Measurements from ENCODE around the gene PIK3CB. TPM values are rescaled to one million over a fixed set of nuclear protein-coding genes. Genes with fewer than 3 reads are reported as not detected.
"Not testable (repeated sequence)": the region's sequence is repeated elsewhere in the genome, so short reads cannot be mapped to it uniquely, and the experiment has no call there.

The PIK3CB gene
- total RNA-seq, 2 experiments from 2014 or later = 23.0 to 26.4 TPM

DNA sequence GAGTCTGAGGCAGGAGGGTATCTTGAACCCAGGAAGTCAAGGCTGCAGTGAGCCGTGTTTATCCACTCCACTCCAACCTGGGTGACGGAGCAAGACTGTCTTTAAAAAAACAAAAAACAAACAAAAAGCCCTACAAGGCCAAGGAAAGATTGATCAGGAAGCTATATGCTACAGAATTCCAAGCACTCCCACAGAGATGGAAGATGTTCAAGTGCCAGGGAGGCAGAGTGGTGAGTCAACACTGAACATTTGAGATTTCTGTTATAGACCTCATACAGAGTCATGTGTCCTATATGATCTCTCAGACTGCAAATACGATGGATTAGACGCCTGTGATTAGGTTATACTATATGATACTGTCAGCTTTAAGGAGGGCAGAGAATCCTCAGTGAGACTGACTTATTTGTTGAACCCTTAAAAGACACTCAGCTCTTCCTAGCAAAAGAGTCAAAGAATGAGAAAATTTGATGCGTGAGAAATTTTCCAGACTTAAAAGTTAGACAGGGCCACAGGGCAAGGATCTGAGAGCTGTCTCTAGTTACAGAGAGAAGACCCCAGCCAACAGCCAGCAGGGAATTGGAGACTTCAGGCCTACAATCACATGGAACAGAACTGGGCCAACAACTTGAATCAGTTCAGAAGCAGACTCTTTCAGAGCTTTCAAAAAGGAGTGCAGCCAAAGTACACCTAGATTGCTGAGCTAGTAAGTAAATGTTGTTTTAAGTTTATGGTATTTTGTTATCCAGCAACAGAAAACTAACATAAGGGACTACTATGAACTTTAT is 107.6 kb downstream of the PIK3CB start:
- DNase-seq (no peak), ATAC-seq (ENCODE audit: poor library complexity) (no peak)
- no peak overlapping the region for H3K27ac ChIP-seq (ENCODE audit: low read depth in 1 of 2, low read length in 2 of 2)
- Mint-ChIP-seq H3K36me3 (ENCODE audit: low read depth) (peaks cover 58% of the 10 kb centered on the region), H3K27ac (peak overlapping the region; percentile 16), H3K27me3 (no peaks in the 10 kb centered on the region), H3K4me3 (no peak overlapping the region), H3K9me3 (no peaks in the 10 kb centered on the region), H3K4me1 (ENCODE audit: low read depth) (peaks cover 5% of the 10 kb centered on the region)
- no peak overlapping the region for H3K4me3 ChIP-seq (ENCODE audit: low read length)
- intact Hi-C loops (cut with DNase I, micrococcal nuclease) = no loop called here
- H3K4me1 ChIP-seq (ENCODE audit: insufficient read depth, low read length) = no peaks in the 10 kb centered on the region
- H3K27me3 ChIP-seq (ENCODE audit: control insufficient read depth in 1 of 2, insufficient read depth in 2 of 2, low read length in 2 of 2) = no peaks in the 10 kb centered on the region
- peaks cover 2% of the 10 kb centered on the region for H3K36me3 ChIP-seq (ENCODE audit: insufficient read depth, low read length)
- TF ChIP-seq, protein P1, sequence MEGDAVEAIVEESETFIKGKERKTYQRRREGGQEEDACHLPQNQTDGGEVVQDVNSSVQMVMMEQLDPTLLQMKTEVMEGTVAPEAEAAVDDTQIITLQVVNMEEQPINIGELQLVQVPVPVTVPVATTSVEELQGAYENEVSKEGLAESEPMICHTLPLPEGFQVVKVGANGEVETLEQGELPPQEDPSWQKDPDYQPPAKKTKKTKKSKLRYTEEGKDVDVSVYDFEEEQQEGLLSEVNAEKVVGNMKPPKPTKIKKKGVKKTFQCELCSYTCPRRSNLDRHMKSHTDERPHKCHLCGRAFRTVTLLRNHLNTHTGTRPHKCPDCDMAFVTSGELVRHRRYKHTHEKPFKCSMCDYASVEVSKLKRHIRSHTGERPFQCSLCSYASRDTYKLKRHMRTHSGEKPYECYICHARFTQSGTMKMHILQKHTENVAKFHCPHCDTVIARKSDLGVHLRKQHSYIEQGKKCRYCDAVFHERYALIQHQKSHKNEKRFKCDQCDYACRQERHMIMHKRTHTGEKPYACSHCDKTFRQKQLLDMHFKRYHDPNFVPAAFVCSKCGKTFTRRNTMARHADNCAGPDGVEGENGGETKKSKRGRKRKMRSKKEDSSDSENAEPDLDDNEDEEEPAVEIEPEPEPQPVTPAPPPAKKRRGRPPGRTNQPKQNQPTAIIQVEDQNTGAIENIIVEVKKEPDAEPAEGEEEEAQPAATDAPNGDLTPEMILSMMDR (IDR thresholded peaks at IDR 0.05) = no peak
- no peaks in the 10 kb centered on the region for H3K9me3 ChIP-seq (ENCODE audit: control insufficient read depth in 1 of 2, insufficient read depth in 1 of 2, low read length in 2 of 2)
- CTCF ChIA-PET = interaction anchor here (1.1 kb wide), 1 partner anchor 188 kb away, joined by 3 read pairs; no protein-coding TSS in a partner anchor
- POLR2A ChIA-PET = interaction anchor here (0.8 kb wide), 1 partner anchor 54 kb away, joined by 4 read pairs; no protein-coding TSS in a partner anchor

DNA sequence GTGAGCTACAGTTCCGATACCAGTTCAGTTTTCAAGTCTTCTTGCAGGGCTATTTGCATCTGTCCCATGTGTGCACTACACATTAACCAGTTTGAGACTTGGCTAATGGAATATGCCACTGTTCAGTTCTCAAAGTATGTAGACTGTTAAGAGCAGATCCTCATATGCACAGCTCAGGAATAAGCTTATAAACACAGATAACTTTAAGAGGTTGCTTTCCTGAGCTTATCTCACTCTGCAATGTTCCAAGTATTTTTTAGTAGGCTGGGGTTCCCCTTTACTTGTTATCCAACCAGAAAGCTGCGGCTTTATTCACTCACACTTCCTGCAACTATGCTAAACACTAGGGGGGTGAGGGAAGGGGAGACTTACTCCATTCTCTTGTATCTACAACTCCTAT is 108.7 kb downstream of the PIK3CB start:
- H3K4me3 Mint-ChIP-seq; H3K9me3 ChIP-seq (ENCODE audit: control insufficient read depth in 1 of 2, insufficient read depth in 1 of 2, low read length in 2 of 2); H3K4me1 ChIP-seq (ENCODE audit: insufficient read depth, low read length); POLR2A ChIA-PET; H3K4me3 ChIP-seq (ENCODE audit: low read length); H3K27me3 ChIP-seq (ENCODE audit: control insufficient read depth in 1 of 2, insufficient read depth in 2 of 2, low read length in 2 of 2); H3K9me3 Mint-ChIP-seq; ATAC-seq (ENCODE audit: poor library complexity); intact Hi-C loops (cut with DNase I, micrococcal nuclease); H3K4me1 Mint-ChIP-seq (ENCODE audit: low read depth); H3K27me3 Mint-ChIP-seq; H3K27ac Mint-ChIP-seq; H3K27ac ChIP-seq (ENCODE audit: low read depth in 1 of 2, low read length in 2 of 2); DNase-seq; H3K36me3 ChIP-seq (ENCODE audit: insufficient read depth, low read length): not testable (repeated sequence)
- CTCF ChIA-PET = interaction anchor here (0.7 kb wide), 1 partner anchor 190 kb away, joined by 3 read pairs; no protein-coding TSS in a partner anchor
- peaks cover 60% of the 10 kb centered on the region for H3K36me3 Mint-ChIP-seq (ENCODE audit: low read depth)

DNA sequence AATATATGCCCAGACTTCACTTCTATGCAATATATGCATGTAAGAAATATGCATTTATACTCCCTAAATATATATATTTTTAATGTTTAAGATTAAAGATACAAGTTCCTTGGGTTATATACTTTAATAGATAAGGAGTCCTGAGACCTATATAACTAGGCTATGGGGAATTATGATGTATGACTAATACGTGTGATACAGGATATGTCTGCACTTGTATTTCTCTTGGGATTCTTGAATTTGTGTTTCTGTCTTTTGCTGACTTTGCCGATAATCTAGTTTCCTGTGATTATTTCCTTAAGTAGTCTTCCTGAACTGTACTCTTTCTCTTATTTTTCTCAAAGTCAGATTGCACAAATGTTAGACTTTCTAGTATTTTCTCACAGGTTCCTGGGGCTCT is 109.6 kb downstream of the PIK3CB start:
- Histone ChIP-seq H3K27ac (ENCODE audit: low read depth in 1 of 2, low read length in 2 of 2) (no peak overlapping the region), H3K4me1 (ENCODE audit: insufficient read depth, low read length) (no peaks in the 10 kb centered on the region), H3K9me3 (ENCODE audit: control insufficient read depth in 1 of 2, insufficient read depth in 1 of 2, low read length in 2 of 2) (no peaks in the 10 kb centered on the region), H3K27me3 (ENCODE audit: control insufficient read depth in 1 of 2, insufficient read depth in 2 of 2, low read length in 2 of 2) (no peaks in the 10 kb centered on the region), H3K36me3 (ENCODE audit: insufficient read depth, low read length) (peaks cover 2% of the 10 kb centered on the region), H3K4me3 (ENCODE audit: low read length) (no peak overlapping the region)
- POLR2A ChIA-PET = no interaction called here
- H3K27ac Mint-ChIP-seq = no peak overlapping the region
- intact Hi-C loops (cut with DNase I, micrococcal nuclease) = no loop called here
- TF ChIP-seq, protein P1 (IDR thresholded peaks at IDR 0.05) = no peak
- H3K36me3 Mint-ChIP-seq (ENCODE audit: low read depth) = peaks cover 60% of the 10 kb centered on the region
- no peaks in the 10 kb centered on the region for H3K9me3 Mint-ChIP-seq
- no peak for DNase-seq
- CTCF ChIA-PET = no interaction called here
- no peak for ATAC-seq (ENCODE audit: poor library complexity)
- H3K27me3 Mint-ChIP-seq = no peaks in the 10 kb centered on the region
- H3K4me3 Mint-ChIP-seq = no peak overlapping the region
- H3K4me1 Mint-ChIP-seq (ENCODE audit: low read depth) = peaks cover 5% of the 10 kb centered on the region
